NOMO-1 (cell line): ENCODE results near the gene ERVK3-1.
"Not testable (repeated sequence)": the region's sequence is repeated elsewhere in the genome, so short reads cannot be mapped to it uniquely, and the experiment has no call there.

Source experiments
- DNase-seq, 2 experiments: peaks; one replicate each; lab custom pipeline; 2025; ENCODE audit not compliant: unreplicated experiment in 2 of 2; lab: John Stamatoyannopoulos, UW

The ERVK3-1 gene

DNA sequence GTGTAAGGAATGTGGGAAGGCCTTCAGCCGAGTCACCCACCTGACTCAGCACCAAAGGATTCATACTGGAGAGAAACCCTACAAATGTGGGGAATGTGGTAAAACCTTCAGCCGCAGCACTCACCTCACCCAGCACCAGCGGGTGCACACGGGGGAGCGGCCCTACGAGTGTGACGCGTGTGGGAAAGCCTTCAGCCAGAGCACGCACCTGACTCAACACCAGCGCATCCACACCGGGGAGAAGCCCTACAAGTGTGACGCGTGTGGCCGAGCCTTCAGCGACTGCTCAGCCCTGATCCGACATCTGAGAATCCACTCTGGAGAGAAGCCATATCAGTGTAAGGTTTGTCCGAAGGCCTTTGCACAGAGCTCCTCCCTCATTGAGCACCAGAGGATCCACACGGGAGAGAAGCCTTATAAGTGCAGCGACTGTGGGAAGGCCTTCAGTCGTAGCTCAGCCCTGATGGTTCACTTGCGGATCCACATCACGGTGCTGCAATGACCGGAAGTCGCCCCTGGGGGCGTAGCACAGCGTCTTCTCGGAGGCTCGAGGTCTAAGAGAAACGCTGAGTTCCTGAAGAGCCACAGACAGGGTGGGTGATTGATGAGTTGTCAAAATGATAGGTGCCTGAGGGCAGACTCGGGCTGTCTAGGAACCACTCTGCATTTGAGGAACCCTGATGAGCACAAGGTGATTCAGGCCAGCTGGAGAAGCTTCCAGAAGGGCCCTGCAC lies 33.8 kb downstream of the ERVK3-1 start:
- DNase-seq, result no peak

DNA sequence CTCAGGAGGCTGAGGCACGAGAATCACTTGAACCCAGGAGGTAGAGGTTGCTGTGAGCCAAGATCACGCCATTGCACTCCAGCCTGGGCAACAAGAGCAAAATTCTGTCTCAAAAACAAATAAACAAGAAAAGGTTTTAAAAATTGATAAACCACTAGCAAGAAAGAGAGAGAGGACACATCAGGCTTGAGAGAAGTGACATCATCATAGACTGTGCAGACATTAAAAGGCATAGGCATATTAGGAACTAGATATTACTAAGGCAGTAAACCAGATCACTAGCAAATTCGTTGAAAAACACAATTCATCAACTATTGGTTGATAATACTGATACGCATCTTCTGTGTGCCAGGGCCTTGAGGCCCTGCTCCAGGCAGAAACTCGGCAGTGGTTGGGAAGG lies 40.4 kb downstream of the ERVK3-1 start:
- DNase-seq, result no peak

- peak; percentile 76 to 80 for DNase-seq
These were observed 42.1 kb downstream of the ERVK3-1 start for GRCh38 chr19:58346961-58347929.

GRCh38 chr19:58348080-58348479 lies 42.9 kb downstream of the ERVK3-1 start:
- not testable (repeated sequence) for DNase-seq

- DNase-seq, result no peak
These were observed 44.4 kb downstream of the ERVK3-1 start for GRCh38 chr19:58349590-58349989.

- no peak for DNase-seq
These were observed 45.1 kb downstream of the ERVK3-1 start for GRCh38 chr19:58350001-58350861.

DNA sequence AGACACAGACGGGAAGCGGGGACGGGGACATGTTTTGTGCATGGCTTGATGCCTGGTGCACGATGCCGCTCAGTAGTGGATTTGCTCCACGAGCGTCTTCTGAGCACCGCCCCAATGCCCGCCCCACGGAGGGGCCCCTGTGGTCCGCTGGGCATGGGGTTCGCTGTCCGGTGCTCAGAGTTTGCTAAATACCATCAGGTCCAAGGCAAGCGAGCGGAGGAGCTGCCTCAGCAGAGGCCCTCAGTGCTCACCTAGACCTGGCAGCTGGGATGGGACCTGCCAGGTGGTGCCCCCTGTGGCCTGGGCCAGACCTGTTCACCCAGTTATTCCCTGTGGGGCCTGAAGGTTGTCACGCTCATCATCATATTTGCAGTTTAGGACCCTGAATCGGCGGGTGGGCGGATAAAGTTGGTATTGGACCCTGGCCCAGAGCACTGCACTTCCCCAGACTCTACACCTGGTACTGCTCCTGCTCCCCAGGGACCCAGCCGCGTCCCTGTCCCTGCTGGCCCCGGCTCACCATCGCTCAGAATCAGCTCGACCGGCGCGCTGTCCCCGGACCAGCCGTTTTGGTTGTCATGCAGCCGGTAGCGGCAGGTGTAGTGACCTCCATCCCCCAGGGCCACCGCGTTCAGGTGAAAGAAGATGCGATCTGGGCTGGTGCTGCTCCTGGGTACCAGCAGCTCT lies 45.8 kb downstream of the ERVK3-1 start:
- DNase-seq, result no peak

- no peak for DNase-seq
These were observed 46.3 kb downstream of the ERVK3-1 start for GRCh38 chr19:58351558-58351878.

GRCh38 chr19:58351990-58352755 lies 47.0 kb downstream of the ERVK3-1 start:
- DNase-seq, result no peak

DNA sequence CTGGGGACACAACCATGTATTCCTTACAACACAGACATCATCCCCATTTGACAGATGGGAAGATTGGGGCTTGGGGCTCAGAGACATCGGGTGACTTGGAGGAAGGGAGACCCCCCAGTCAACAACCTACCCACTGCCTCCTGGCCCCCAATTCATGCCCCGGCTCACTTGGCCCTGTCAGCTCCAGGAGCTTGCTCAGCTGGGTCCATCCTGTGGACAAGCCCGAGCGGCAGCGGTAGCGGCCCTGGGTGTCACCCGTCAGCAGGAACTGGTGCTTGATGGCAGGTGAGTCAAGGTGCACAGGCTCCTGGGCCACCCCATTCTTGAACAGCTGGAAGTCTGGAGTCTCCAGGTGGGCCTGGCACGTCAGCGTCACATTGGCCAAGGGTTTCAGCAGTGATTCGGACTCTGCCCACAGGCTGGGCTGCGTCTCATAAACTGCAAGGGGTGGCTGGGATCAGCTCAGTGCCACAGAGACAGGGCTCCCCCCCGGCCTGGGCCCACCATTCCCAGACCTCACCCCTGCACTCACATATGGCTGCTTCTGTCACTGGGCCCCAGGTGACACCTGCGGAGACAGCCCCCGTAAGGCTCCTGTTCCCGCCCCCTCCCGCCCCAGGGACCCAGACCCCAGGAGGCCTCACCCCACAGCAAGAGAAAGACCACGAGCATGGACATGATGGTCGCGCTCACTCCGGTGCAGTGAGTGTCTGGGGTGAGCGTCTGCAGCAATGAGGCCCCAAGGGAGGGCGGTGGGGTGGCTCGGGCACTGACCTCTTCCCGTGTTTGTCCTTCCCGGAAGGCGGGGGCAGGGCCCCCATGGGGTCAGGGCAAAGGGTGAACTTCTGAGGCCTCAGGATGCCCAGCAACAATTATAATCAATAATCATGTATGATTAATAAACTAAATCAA lies 47.8 kb downstream of the ERVK3-1 start, which contains the start of gene A1BG:
A1BG (minus strand) TSS at position 733 of the 912 bp plus-strand sequence; CDS start at position 678, 55 bp downstream.
- DNase-seq, result no peak

GRCh38 chr19:58353717-58354477 lies 48.7 kb downstream of the ERVK3-1 start:
- no peak for DNase-seq

DNA sequence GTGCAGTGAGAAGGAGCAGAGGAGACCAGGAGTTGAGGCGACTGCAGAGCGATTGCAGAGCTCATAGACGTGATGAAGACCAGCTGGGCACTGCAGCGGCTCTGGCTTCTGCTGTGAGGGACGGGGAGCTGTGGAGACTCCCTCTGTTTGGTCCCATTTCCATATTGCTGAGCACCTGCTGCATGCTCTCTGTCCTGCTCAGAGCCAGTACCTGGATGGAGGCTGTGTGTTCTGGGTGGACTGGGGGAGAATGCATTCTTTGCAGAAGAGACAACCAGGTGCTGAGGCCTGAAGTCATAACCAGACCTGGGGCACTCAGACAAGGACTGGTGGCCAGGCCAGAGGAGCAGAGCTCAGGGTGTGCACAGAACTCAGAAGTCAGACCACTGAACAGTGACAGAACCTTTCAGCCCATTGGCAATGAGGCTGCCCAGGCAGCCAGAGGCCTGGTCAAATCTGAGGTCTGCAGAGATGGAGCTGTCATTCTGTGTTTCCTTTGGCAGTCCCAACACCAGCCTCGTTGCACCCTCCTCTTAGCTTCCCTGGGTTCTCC lies 49.4 kb downstream of the ERVK3-1 start:
- no peak for DNase-seq

- no peak for DNase-seq
These were observed 50.1 kb downstream of the ERVK3-1 start for GRCh38 chr19:58355215-58355796.

DNA sequence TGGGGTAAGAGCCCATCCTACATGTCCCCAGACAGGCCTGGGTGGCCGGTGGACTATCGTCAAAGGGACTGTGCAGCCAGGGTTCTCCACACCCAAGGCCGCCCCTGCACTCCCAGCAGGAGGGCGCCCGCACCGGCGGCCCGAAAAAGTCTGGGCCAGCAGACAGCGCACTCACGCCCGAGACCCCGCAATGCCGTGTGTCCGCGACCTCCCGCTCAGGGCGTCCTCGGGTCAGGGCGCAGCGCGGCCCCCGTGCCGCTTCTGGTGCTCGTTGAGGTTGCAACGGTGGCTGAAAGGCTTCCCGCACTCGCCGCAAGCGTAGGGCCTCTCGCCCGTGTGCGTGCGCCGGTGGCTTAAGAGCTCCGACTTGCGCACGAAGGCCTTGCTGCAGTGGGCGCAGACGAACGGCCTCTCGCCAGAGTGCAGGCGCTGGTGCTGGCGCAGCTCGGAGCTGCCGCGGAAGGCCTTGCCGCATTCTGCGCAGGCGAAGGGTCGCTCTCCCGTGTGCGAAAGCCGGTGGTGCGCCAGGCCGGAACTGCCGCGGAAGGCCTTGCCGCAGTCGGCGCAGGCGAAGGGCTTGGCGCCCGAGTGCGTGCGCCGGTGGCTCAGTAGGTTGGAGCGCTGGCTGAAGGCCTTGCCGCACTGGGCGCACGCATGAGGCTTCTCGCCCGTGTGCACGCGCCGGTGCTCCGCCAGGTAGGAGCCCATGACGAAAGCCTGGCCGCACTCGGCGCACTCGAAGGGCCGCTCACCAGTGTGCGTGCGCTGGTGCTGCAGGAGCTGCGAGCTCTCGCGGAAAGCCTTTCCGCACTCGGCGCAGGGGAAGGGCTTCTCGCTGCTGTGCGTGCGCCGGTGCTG lies 51.0 kb downstream of the ERVK3-1 start:
- DNase-seq, result no peak

GRCh38 chr19:58356766-58357480 lies 51.7 kb downstream of the ERVK3-1 start:
- no peak for DNase-seq
